Fibroblast of lung (primary cell): ENCODE measurements around the gene PPFIBP2.

Experiments
- EZH2 ChIP-seq: IDR thresholded peaks from 2 replicates; pipeline ENCODE4 v1.5.1; 2012; ENCODE audit warnings: low read length, control low read depth, mild to moderate bottlenecking; ENCODE audit errors: missing control alignments
- TF ChIP-seq, protein P1 (sequence below), 2 donors: IDR thresholded peaks in 1 of 2; conservative IDR thresholded peaks in 1 of 2; 1 replicate in 1 of 2; 2 replicates in 1 of 2; pipeline ENCODE4 v1.5.1; 2011 to 2012; ENCODE audit warnings: low read length in 2 of 2, control low read depth in 1 of 2, inconsistent platforms in 1 of 2, low read depth in 1 of 2, mild to moderate bottlenecking in 1 of 2

DNA sequence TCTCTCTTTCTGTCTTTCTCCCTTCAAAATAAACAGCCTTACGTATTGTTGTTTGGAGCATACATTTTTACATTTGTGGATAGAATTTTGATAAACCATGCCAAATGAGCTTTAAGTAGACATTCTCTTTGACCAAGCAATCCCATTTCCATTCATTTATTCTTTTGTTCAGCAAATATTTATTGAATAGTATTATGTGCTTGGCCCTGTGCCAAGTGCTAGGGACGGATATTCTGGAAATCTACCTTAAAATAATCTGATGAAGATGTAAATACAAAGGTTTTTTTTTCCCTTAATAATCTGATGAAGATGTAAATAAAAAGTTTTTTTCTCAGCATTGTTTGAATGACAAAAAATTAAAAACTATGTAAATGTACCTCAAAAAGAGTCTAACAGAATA lies 26.4 kb upstream of the PPFIBP2 start:
- TF ChIP-seq, protein P1, sequence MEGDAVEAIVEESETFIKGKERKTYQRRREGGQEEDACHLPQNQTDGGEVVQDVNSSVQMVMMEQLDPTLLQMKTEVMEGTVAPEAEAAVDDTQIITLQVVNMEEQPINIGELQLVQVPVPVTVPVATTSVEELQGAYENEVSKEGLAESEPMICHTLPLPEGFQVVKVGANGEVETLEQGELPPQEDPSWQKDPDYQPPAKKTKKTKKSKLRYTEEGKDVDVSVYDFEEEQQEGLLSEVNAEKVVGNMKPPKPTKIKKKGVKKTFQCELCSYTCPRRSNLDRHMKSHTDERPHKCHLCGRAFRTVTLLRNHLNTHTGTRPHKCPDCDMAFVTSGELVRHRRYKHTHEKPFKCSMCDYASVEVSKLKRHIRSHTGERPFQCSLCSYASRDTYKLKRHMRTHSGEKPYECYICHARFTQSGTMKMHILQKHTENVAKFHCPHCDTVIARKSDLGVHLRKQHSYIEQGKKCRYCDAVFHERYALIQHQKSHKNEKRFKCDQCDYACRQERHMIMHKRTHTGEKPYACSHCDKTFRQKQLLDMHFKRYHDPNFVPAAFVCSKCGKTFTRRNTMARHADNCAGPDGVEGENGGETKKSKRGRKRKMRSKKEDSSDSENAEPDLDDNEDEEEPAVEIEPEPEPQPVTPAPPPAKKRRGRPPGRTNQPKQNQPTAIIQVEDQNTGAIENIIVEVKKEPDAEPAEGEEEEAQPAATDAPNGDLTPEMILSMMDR (conservative IDR thresholded peaks at IDR 0.05 in 1 of 2, IDR thresholded peaks at IDR 0.05 in 1 of 2; ENCODE audit: low read depth in 1 of 2, low read length in 2 of 2) = no peak
- TF ChIP-seq EZH2 = no peak
